ENCODE results near the gene TECPR2.

GRCh38 chr14:102371361-102371760, 8.6 kb downstream of the TECPR2 start:
- TF ChIP-seq POLR2AphosphoS5 (IDR thresholded peaks at IDR 0.05; ENCODE audit: low read depth, low read length) (no peak), POU2F2 (IDR thresholded peaks at IDR 0.05; ENCODE audit: low read depth, low read length) (no peak)
